Panc1 (cell line): ENCODE measurements around the gene LDHAL6A. TPM values are rescaled to one million over a fixed set of nuclear protein-coding genes. Genes with fewer than 3 reads are reported as not detected.

Experiments used
- ATAC-seq: fragments of 200-7000 bp; cut with Tn5 transposase; 2 replicates; pipeline ENCODE4 v1.9.1; 2020; ENCODE audit warnings: mild to moderate bottlenecking, moderate library complexity
- BruUV-seq: library from RNA; stranded (reverse); fragments of 400-500 nt; replicated peaks from 2 replicates; lab custom pipeline; 2021; lab: Mats Ljungman, UMichigan
- CTCF ChIA-PET: fragments of 300-600 bp; sonication (Branson Sonifier 250); formaldehyde crosslinking; loops from one replicate; lab custom pipeline; 2022; ENCODE audit warnings: antibody characterized with exemption; lab: Charles Lee
- POLR2A ChIA-PET: fragments of 300-600 bp; sonication (Branson Sonifier 250); formaldehyde crosslinking; loops from one replicate; lab custom pipeline; 2022; ENCODE audit warnings: antibody characterized with exemption; lab: Charles Lee
- DNase-seq: peaks from one replicate; pipeline ENCODE4 v3.0.0-alpha.2; 2010; ENCODE audit warnings: low read depth, low spot score
- H3K27ac ChIP-seq: 2 replicates; pipeline ENCODE4 v1.5.1; 2011; ENCODE audit warnings: mild to moderate bottlenecking, low read length, inconsistent platforms
- H3K27me3 ChIP-seq: fragments of 200-500 bp; sonication (Bioruptor generic); 2 replicates; pipeline ENCODE4 v1.6.0; 2014; ENCODE audit warnings: low read length, inconsistent platforms; ENCODE audit not compliant: control insufficient read depth, insufficient read depth
- H3K36me3 ChIP-seq: fragments of 200-500 bp; sonication (Bioruptor generic); 2 replicates; pipeline ENCODE4 v1.5.1; 2014; ENCODE audit warnings: inconsistent platforms, mild to moderate bottlenecking, low read length, moderate library complexity; ENCODE audit not compliant: control insufficient read depth, insufficient read depth
- H3K4me1 ChIP-seq: 2 replicates; pipeline ENCODE4 v1.5.1; 2011; ENCODE audit warnings: inconsistent platforms, mild to moderate bottlenecking, low read length, moderate library complexity; ENCODE audit not compliant: control insufficient read depth, insufficient read depth
- H3K4me3 ChIP-seq, 2 experiments: 2 replicates each; pipeline ENCODE4 v1.5.1; 2011 to 2012; ENCODE audit warnings: low read depth in 2 of 2, low read length in 2 of 2, mild to moderate bottlenecking in 2 of 2, inconsistent platforms in 1 of 2, moderate library complexity in 1 of 2
- H3K9me3 ChIP-seq: fragments of 200-500 bp; sonication (Bioruptor generic); 2 replicates; pipeline ENCODE4 v1.5.1; 2014; ENCODE audit warnings: low read depth, mild to moderate bottlenecking, inconsistent platforms, low read length, moderate library complexity; ENCODE audit not compliant: control insufficient read depth, insufficient read depth
- POLR2AphosphoS5 ChIP-seq: IDR thresholded peaks from 2 replicates; pipeline ENCODE4 v1.6.1; 2012; ENCODE audit warnings: mild to moderate bottlenecking, low read depth, low read length, moderate library complexity
- SIN3A ChIP-seq: IDR thresholded peaks from 2 replicates; pipeline ENCODE4 v1.6.1; 2012; ENCODE audit warnings: low read depth, mild to moderate bottlenecking, low read length, moderate library complexity, borderline replicate concordance; ENCODE audit not compliant: insufficient read depth
- TCF7L2 ChIP-seq: IDR thresholded peaks from 2 replicates; pipeline ENCODE4 v1.6.1; 2011; ENCODE audit warnings: mild to moderate bottlenecking, low read depth, low read length, inconsistent platforms
- in situ Hi-C: cut with HindIII; loops from 2 replicates; pipeline ENCODE4 v1.10.0; 2016; ENCODE audit warnings: low sequenced_read_pairs, low pct_unique_long_range_greater_than_20kb
- intact Hi-C: fragments of 100-400 bp; cut with micrococcal nuclease; formaldehyde crosslinking; loops from one replicate; pipeline ENCODE4 v1.10.0; 2022; ENCODE audit not compliant: unreplicated experiment
- total RNA-seq: library from RNA; stranded (reverse); gene quantifications from one replicate; pipeline ENCODE4 v1.2.1, GENCODE V29; 2021; ENCODE audit not compliant: unreplicated experiment
- TF ChIP-seq, protein P1 (sequence below), 2 experiments: IDR thresholded peaks; 2 replicates each; pipeline ENCODE4 v1.6.1; 2011 to 2012; ENCODE audit warnings: low read depth in 2 of 2, control low read depth in 1 of 2, low read length in 1 of 2, mild to moderate bottlenecking in 1 of 2, moderate library complexity in 1 of 2; ENCODE audit not compliant: insufficient read depth in 1 of 2
- TF ChIP-seq, protein P2 (sequence below): fragments of 450-650 bp; IDR thresholded peaks from 2 replicates; pipeline ENCODE4 v1.5.1; 2017; ENCODE audit warnings: mild to moderate bottlenecking

Gene LDHAL6A
- total RNA-seq, 1 experiment from 2014 or later: not detected

DNA sequence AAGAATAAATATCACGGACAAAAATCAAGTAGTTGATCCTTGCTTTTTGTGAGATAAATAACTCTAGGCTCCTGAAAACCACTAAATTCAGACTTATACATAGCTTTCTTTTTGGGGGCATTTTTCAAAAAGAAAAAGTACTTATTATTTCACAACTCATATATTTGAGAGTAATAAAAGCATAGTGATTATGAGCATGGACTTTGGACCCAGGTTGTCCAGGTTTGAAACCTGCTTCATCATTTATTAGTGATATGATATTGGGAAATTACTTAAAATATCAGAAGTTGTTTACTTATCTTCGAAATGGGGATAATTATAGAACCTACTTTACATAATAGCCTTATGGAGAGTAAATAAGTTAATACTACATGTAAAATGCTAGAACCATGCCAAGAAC, 17.0 kb upstream of the LDHAL6A start:
- Histone ChIP-seq H3K27me3 (no peaks in the 10 kb centered on the region), H3K4me1 (no peaks in the 10 kb centered on the region), H3K9me3 (no peaks in the 10 kb centered on the region), H3K36me3 (no peaks in the 10 kb centered on the region), H3K27ac (no peak overlapping the region), H3K4me3 (no peak overlapping the region)
- CTCF ChIA-PET: no interaction called here
- no peak for TF ChIP-seq TCF7L2
- no peak for TF ChIP-seq SIN3A
- TF ChIP-seq, protein P1, sequence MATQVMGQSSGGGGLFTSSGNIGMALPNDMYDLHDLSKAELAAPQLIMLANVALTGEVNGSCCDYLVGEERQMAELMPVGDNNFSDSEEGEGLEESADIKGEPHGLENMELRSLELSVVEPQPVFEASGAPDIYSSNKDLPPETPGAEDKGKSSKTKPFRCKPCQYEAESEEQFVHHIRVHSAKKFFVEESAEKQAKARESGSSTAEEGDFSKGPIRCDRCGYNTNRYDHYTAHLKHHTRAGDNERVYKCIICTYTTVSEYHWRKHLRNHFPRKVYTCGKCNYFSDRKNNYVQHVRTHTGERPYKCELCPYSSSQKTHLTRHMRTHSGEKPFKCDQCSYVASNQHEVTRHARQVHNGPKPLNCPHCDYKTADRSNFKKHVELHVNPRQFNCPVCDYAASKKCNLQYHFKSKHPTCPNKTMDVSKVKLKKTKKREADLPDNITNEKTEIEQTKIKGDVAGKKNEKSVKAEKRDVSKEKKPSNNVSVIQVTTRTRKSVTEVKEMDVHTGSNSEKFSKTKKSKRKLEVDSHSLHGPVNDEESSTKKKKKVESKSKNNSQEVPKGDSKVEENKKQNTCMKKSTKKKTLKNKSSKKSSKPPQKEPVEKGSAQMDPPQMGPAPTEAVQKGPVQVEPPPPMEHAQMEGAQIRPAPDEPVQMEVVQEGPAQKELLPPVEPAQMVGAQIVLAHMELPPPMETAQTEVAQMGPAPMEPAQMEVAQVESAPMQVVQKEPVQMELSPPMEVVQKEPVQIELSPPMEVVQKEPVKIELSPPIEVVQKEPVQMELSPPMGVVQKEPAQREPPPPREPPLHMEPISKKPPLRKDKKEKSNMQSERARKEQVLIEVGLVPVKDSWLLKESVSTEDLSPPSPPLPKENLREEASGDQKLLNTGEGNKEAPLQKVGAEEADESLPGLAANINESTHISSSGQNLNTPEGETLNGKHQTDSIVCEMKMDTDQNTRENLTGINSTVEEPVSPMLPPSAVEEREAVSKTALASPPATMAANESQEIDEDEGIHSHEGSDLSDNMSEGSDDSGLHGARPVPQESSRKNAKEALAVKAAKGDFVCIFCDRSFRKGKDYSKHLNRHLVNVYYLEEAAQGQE (IDR thresholded peaks at IDR 0.05; ENCODE audit: insufficient read depth in 1 of 2, low read depth in 2 of 2, low read length in 1 of 2): no peak
- TF ChIP-seq, protein P2, sequence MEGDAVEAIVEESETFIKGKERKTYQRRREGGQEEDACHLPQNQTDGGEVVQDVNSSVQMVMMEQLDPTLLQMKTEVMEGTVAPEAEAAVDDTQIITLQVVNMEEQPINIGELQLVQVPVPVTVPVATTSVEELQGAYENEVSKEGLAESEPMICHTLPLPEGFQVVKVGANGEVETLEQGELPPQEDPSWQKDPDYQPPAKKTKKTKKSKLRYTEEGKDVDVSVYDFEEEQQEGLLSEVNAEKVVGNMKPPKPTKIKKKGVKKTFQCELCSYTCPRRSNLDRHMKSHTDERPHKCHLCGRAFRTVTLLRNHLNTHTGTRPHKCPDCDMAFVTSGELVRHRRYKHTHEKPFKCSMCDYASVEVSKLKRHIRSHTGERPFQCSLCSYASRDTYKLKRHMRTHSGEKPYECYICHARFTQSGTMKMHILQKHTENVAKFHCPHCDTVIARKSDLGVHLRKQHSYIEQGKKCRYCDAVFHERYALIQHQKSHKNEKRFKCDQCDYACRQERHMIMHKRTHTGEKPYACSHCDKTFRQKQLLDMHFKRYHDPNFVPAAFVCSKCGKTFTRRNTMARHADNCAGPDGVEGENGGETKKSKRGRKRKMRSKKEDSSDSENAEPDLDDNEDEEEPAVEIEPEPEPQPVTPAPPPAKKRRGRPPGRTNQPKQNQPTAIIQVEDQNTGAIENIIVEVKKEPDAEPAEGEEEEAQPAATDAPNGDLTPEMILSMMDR: no peak
- no peak for TF ChIP-seq POLR2AphosphoS5
- POLR2A ChIA-PET: no interaction called here
- no peak for DNase-seq
- no TSS peak for BruUV-seq
- intact Hi-C loops: no loop called here
- no peak for ATAC-seq
- in situ Hi-C loops: no loop called here

DNA sequence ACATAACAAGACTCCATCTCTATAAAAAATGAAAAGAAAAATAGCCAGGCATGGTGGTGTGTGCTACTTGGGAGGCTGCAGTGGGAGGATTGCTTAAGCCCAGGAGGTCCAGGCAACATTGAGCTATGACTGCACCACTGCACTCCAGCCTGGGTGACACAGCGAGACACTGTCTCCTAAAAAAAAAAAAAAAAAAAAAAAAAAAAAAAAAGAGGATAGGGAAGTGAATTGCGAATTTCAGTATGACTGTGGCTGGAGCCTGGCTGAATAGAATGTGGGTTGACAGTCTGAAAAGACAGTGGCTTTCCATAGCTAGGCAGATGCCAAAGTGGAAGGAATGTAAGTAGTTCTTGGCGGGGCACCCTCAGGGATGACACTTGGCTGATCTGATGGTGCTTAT, 6.4 kb upstream of the LDHAL6A start:
- in situ Hi-C loops (no loop called here), intact Hi-C loops (no loop called here)
- no peaks in the 10 kb centered on the region for H3K9me3 ChIP-seq
- H3K4me1 ChIP-seq: no peaks in the 10 kb centered on the region
- no peaks in the 10 kb centered on the region for H3K27me3 ChIP-seq
- no peak for DNase-seq
- POLR2A ChIA-PET: no interaction called here
- CTCF ChIA-PET: no interaction called here
- no peak for ATAC-seq
- H3K4me3 ChIP-seq: no peak overlapping the region
- no TSS peak for BruUV-seq
- no peak overlapping the region for H3K27ac ChIP-seq
- H3K36me3 ChIP-seq: no peaks in the 10 kb centered on the region
- TF ChIP-seq, protein P1 (IDR thresholded peaks at IDR 0.05; ENCODE audit: insufficient read depth in 1 of 2, low read depth in 2 of 2, low read length in 1 of 2): no peak
- TF ChIP-seq, protein P2: no peak
- TF ChIP-seq SIN3A (no peak), POLR2AphosphoS5 (no peak), TCF7L2 (no peak)
